Activated T-helper 2 cell treated with anti-CD3 and anti-CD28 coated beads, Interferon-gamma antibody, Interleukin-2, Interleukin-4, amounts not matched to agents 10 μg/mL and 5 μg/mL and 100 μg/mL, durations not matched to agents 14 hours and 24 hours and 36 hours (primary cell): Measurements from ENCODE around the gene NR4A1. TPM values are rescaled to one million over a fixed set of nuclear protein-coding genes. Genes with fewer than 3 reads are reported as not detected.

ENCODE experiments used
- DNase-seq: peaks from one replicate; pipeline ENCODE4 v3.0.0; 2021; ENCODE audit warnings: low spot score
- H3K27ac Mint-ChIP-seq: one replicate; pipeline ENCODE4 v1.8.0; 2021; ENCODE audit warnings: mixed read lengths
- H3K27me3 Mint-ChIP-seq: one replicate; pipeline ENCODE4 v1.8.0; 2021; ENCODE audit warnings: low read depth, mixed read lengths
- H3K36me3 Mint-ChIP-seq: one replicate; pipeline ENCODE4 v1.8.0; 2021; ENCODE audit warnings: low read depth, mixed read lengths
- H3K4me1 Mint-ChIP-seq: one replicate; pipeline ENCODE4 v1.8.0; 2021; ENCODE audit warnings: low read depth, mixed read lengths
- H3K4me3 Mint-ChIP-seq: one replicate; pipeline ENCODE4 v1.8.0; 2021; ENCODE audit warnings: low read depth, mild to moderate bottlenecking, moderate library complexity, mixed read lengths
- H3K9me3 Mint-ChIP-seq: one replicate; pipeline ENCODE4 v1.8.0; 2021; ENCODE audit warnings: mixed read lengths
- intact Hi-C: fragments of 100-400 bp; cut with micrococcal nuclease; formaldehyde crosslinking; loops from one replicate; pipeline ENCODE4 v1.15.1; 2023
- total RNA-seq: library from RNA; stranded (reverse); gene quantifications from 2 replicates; pipeline ENCODE4 v1.2.3, GENCODE V29; 2022

Gene NR4A1
- total RNA-seq, 1 donor from 2014 or later, result 134 TPM

- Mint-ChIP-seq H3K9me3 (no peaks in the 10 kb centered on the region), H3K36me3 (peaks cover 68% of the 10 kb centered on the region), H3K27ac (no peak overlapping the region), H3K4me3 (no peak overlapping the region), H3K27me3 (no peaks in the 10 kb centered on the region), H3K4me1 (peaks cover 32% of the 10 kb centered on the region)
- intact Hi-C loops, result no loop called here
- no peak for DNase-seq
These were observed 23.9 kb downstream of the NR4A1 start for GRCh38 chr12:52074971-52075724.

GRCh38 chr12:52076811-52077210 is 25.6 kb downstream of the NR4A1 start:
- Mint-ChIP-seq H3K9me3 (no peaks in the 10 kb centered on the region), H3K4me1 (peaks cover 19% of the 10 kb centered on the region), H3K4me3 (no peak overlapping the region), H3K27ac (no peak overlapping the region), H3K36me3 (peaks cover 59% of the 10 kb centered on the region), H3K27me3 (no peaks in the 10 kb centered on the region)
- intact Hi-C loops, result no loop called here
- DNase-seq, result no peak

- H3K4me1 Mint-ChIP-seq, result peaks cover 8% of the 10 kb centered on the region
- H3K27me3 Mint-ChIP-seq, result no peaks in the 10 kb centered on the region
- H3K27ac Mint-ChIP-seq, result no peak overlapping the region
- no peak overlapping the region for H3K4me3 Mint-ChIP-seq
- no peak for DNase-seq
- intact Hi-C loops, result no loop called here
- peaks cover 47% of the 10 kb centered on the region for H3K36me3 Mint-ChIP-seq
- H3K9me3 Mint-ChIP-seq, result no peaks in the 10 kb centered on the region
These were observed 27.0 kb downstream of the NR4A1 start for GRCh38 chr12:52078276-52078675.

GRCh38 chr12:52079576-52080402 is 28.5 kb downstream of the NR4A1 start, which contains the start of gene SMIM41:
SMIM41 (plus strand) TSS chr12:52079704; CDS start chr12:52079780, 76 bp downstream.
- peaks cover 33% of the 10 kb centered on the region for H3K36me3 Mint-ChIP-seq
- no peak within 1 kb of the TSS for H3K27ac Mint-ChIP-seq
- H3K4me1 Mint-ChIP-seq, result peaks cover 4% of the 10 kb centered on the region
- intact Hi-C loops, result no loop called here
- H3K27me3 Mint-ChIP-seq, result no peaks in the 10 kb centered on the region
- no peak for DNase-seq
- H3K9me3 Mint-ChIP-seq, result no peaks in the 10 kb centered on the region
- no peak within 1 kb of the TSS for H3K4me3 Mint-ChIP-seq

- Mint-ChIP-seq H3K27ac (no peak overlapping the region), H3K36me3 (peaks cover 26% of the 10 kb centered on the region)
- intact Hi-C loops, result no loop called here
These were observed 29.4 kb downstream of the NR4A1 start for GRCh38 chr12:52080403-52081251.

GRCh38 chr12:52081263-52081733 is 30.1 kb downstream of the NR4A1 start:
- intact Hi-C loops, result no loop called here
- Mint-ChIP-seq H3K4me3 (no peak overlapping the region), H3K27me3 (no peaks in the 10 kb centered on the region), H3K4me1 (peaks cover 3% of the 10 kb centered on the region), H3K27ac (no peak overlapping the region), H3K9me3 (no peaks in the 10 kb centered on the region), H3K36me3 (peaks cover 22% of the 10 kb centered on the region)
- DNase-seq, result no peak

More at GRCh38 chr12:52080403-52081251, 29.4 kb downstream of the NR4A1 start:
- peaks cover 4% of the 10 kb centered on the region for H3K4me1 Mint-ChIP-seq
- H3K9me3 Mint-ChIP-seq, result no peaks in the 10 kb centered on the region
- H3K4me3 Mint-ChIP-seq, result no peak overlapping the region
- no peaks in the 10 kb centered on the region for H3K27me3 Mint-ChIP-seq
- DNase-seq, result no peak

GRCh38 chr12:52082026-52082668 is 30.9 kb downstream of the NR4A1 start:
- peaks cover 14% of the 10 kb centered on the region for H3K36me3 Mint-ChIP-seq
- intact Hi-C loops, result no loop called here
- DNase-seq, result no peak
- H3K27ac Mint-ChIP-seq, result no peak overlapping the region
- peaks cover 3% of the 10 kb centered on the region for H3K4me1 Mint-ChIP-seq
- H3K4me3 Mint-ChIP-seq, result no peak overlapping the region
- H3K27me3 Mint-ChIP-seq, result peaks cover 1% of the 10 kb centered on the region
- no peaks in the 10 kb centered on the region for H3K9me3 Mint-ChIP-seq

- no peak overlapping the region for H3K4me3 Mint-ChIP-seq
- peaks cover 3% of the 10 kb centered on the region for H3K4me1 Mint-ChIP-seq
- H3K9me3 Mint-ChIP-seq, result no peaks in the 10 kb centered on the region
- H3K27me3 Mint-ChIP-seq, result peaks cover 3% of the 10 kb centered on the region
- peaks cover 12% of the 10 kb centered on the region for H3K36me3 Mint-ChIP-seq
- H3K27ac Mint-ChIP-seq, result no peak overlapping the region
- no peak for DNase-seq
- intact Hi-C loops, result no loop called here
These were observed 31.4 kb downstream of the NR4A1 start for GRCh38 chr12:52082669-52082987.

GRCh38 chr12:52082988-52083637 is 31.9 kb downstream of the NR4A1 start:
- Mint-ChIP-seq H3K27ac (no peak overlapping the region), H3K9me3 (no peaks in the 10 kb centered on the region), H3K4me1 (peaks cover 3% of the 10 kb centered on the region), H3K4me3 (no peak overlapping the region), H3K36me3 (peaks cover 7% of the 10 kb centered on the region), H3K27me3 (peaks cover 8% of the 10 kb centered on the region)
- peak; percentile 43 for DNase-seq
- intact Hi-C loops, result loop anchor here (1.0 kb wide), 1 partner anchor 58 kb away; no protein-coding TSS in a partner anchor

- Mint-ChIP-seq H3K27me3 (peaks cover 10% of the 10 kb centered on the region), H3K4me1 (peaks cover 3% of the 10 kb centered on the region), H3K9me3 (no peaks in the 10 kb centered on the region), H3K27ac (no peak overlapping the region), H3K4me3 (no peak overlapping the region), H3K36me3 (peaks cover 5% of the 10 kb centered on the region)
- intact Hi-C loops, result loop anchor here (1.0 kb wide), 1 partner anchor 58 kb away; no protein-coding TSS in a partner anchor
- DNase-seq, result no peak
These were observed 32.4 kb downstream of the NR4A1 start for GRCh38 chr12:52083638-52083996.

GRCh38 chr12:52084491-52085231 is 33.4 kb downstream of the NR4A1 start:
- intact Hi-C loops, result no loop called here
- Mint-ChIP-seq H3K27ac (no peak overlapping the region), H3K9me3 (no peaks in the 10 kb centered on the region), H3K27me3 (peaks cover 16% of the 10 kb centered on the region), H3K4me3 (no peak overlapping the region), H3K36me3 (no peaks in the 10 kb centered on the region), H3K4me1 (peaks cover 3% of the 10 kb centered on the region)
- DNase-seq, result no peak
